Measurements from ENCODE around the gene FAM83E.

DNA sequence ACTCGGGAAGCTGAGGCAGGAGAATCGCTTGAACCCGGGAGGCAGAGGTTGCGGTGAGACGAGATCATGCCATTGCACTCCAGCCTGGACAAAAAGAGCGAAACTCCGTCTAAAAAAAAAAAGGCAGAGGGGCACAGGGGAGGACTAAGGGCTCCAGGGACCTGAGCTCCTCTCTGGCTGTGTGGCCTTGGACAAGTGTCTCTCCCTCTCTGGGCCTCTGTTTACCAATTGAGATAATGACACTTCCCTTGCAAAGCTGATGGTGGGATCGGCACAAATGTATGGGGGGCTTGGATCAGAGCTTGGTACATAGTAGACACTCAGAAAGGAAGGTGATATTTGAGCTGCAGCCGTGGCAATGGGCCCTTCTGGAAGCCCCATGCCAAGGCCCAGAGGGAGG is 19.7 kb downstream of the FAM83E start:
- TF ChIP-seq SP1 (IDR thresholded peaks at IDR 0.05) (no peak), PKNOX1 (IDR thresholded peaks at IDR 0.05) (no peak), TARDBP (IDR thresholded peaks at IDR 0.05) (no peak), ELF4 (IDR thresholded peaks at IDR 0.05) (no peak), FOXK2 (IDR thresholded peaks at IDR 0.05) (no peak), LEF1 (IDR thresholded peaks at IDR 0.05; ENCODE audit: borderline replicate concordance) (no peak)
